Neural cell (in vitro differentiated cells): ENCODE data around the gene RNF144B. TPM values are rescaled to one million over a fixed set of nuclear protein-coding genes. Genes with fewer than 3 reads are reported as not detected.

Source experiments
- H2AFZ ChIP-seq: fragments of 200-600, 300-800 bp; sonication (generic), shearing (Covaris generic); 2 replicates; pipeline ENCODE4 v1.6.0; 2014; ENCODE audit warnings: low read depth, mild to moderate bottlenecking, antibody characterized with exemption, low read length, moderate library complexity
- H3F3A ChIP-seq: fragments of 200-600 bp; shearing (Covaris generic); 2 replicates; pipeline ENCODE4 v1.6.1; 2016; ENCODE audit warnings: mild to moderate bottlenecking, moderate library complexity, mixed read lengths, antibody characterized with exemption, low read length; ENCODE audit not compliant: insufficient read depth, poor library complexity, severe bottlenecking
- H3K27ac ChIP-seq: fragments of 200-600, 300-800 bp; sonication (generic), shearing (Covaris generic); 2 replicates; pipeline ENCODE4 v1.5.1; 2014; ENCODE audit warnings: mild to moderate bottlenecking, low read length, moderate library complexity
- H3K27me3 ChIP-seq: fragments of 300-800, 200-600 bp; sonication (generic), shearing (Covaris generic); 2 replicates; pipeline ENCODE4 v1.6.0; 2014; ENCODE audit warnings: mild to moderate bottlenecking, low read depth, low read length, moderate library complexity; ENCODE audit not compliant: insufficient read depth
- H3K36me3 ChIP-seq: fragments of 300-800, 200-600 bp; sonication (generic), shearing (Covaris generic); 2 replicates; pipeline ENCODE4 v1.5.1; 2014; ENCODE audit warnings: mild to moderate bottlenecking, antibody characterized with exemption, low read length, moderate library complexity; ENCODE audit not compliant: insufficient read depth
- H3K4me2 ChIP-seq: fragments of 300-800, 200-600 bp; sonication (generic), shearing (Covaris generic); 2 replicates; pipeline ENCODE4 v1.6.0; 2014; ENCODE audit warnings: mild to moderate bottlenecking, low read length
- H3K4me3 ChIP-seq: fragments of 300-800, 200-600 bp; sonication (generic), shearing (Covaris generic); 2 replicates; pipeline ENCODE4 v1.5.1; 2014; ENCODE audit warnings: mild to moderate bottlenecking, low read length, moderate library complexity
- H3K79me2 ChIP-seq: fragments of 200-600 bp; shearing (Covaris generic); replicated peaks from 2 replicates; pipeline ENCODE4 v1.6.0; 2014; ENCODE audit warnings: mild to moderate bottlenecking, low read length, moderate library complexity; ENCODE audit not compliant: insufficient read depth
- H3K9ac ChIP-seq: fragments of 300-800, 200-600 bp; sonication (generic), shearing (Covaris generic); 2 replicates; pipeline ENCODE4 v1.6.1; 2016; ENCODE audit warnings: mild to moderate bottlenecking, low read length, mixed read lengths
- H3K9me2 ChIP-seq: fragments of 200-600 bp; shearing (Covaris generic); 2 replicates; pipeline ENCODE4 v1.6.1; 2016; ENCODE audit warnings: mild to moderate bottlenecking, low read length, mixed read lengths; ENCODE audit not compliant: insufficient read depth
- H3K9me3 ChIP-seq: fragments of 200-600, 300-800 bp; sonication (generic), shearing (Covaris generic); 2 replicates; pipeline ENCODE4 v1.6.1; 2016; ENCODE audit warnings: mild to moderate bottlenecking, mixed run types, low read length, moderate library complexity, mixed read lengths
- H4K20me1 ChIP-seq: fragments of 200-600 bp; shearing (Covaris generic); 2 replicates; pipeline ENCODE4 v1.6.1; 2016; ENCODE audit warnings: mild to moderate bottlenecking, mixed run types; ENCODE audit not compliant: insufficient read depth
- CTCF ChIP-seq: fragments of 450-650 bp; IDR thresholded peaks from 2 replicates; pipeline ENCODE4 v1.5.1; 2014; ENCODE audit warnings: antibody characterized with exemption, mild to moderate bottlenecking, moderate library complexity; ENCODE audit not compliant: poor library complexity, severe bottlenecking
- EP300 ChIP-seq: fragments of 450-650 bp; conservative IDR thresholded peaks from 2 replicates; pipeline ENCODE4 v1.6.1; 2014; ENCODE audit warnings: antibody characterized with exemption, mild to moderate bottlenecking, moderate library complexity; ENCODE audit not compliant: poor library complexity, severe bottlenecking
- EZH2 ChIP-seq: fragments of 200-600, 300-800 bp; shearing (Covaris generic), sonication (generic); IDR thresholded peaks from 2 replicates; pipeline ENCODE4 v1.6.1; 2014; ENCODE audit warnings: antibody characterized with exemption, low read length, borderline replicate concordance, mild to moderate bottlenecking; ENCODE audit not compliant: insufficient read depth, poor library complexity, severe bottlenecking
- MXI1 ChIP-seq: fragments of 450-650 bp; conservative IDR thresholded peaks from 2 replicates; pipeline ENCODE4 v1.6.1; 2014; ENCODE audit warnings: antibody characterized with exemption, mild to moderate bottlenecking; ENCODE audit not compliant: poor library complexity, severe bottlenecking
- POLR2AphosphoS5 ChIP-seq: IDR thresholded peaks from 2 replicates; pipeline ENCODE4 v1.6.1; 2012
- RAD21 ChIP-seq: fragments of 450-650 bp; conservative IDR thresholded peaks from 2 replicates; pipeline ENCODE4 v1.6.1; 2014; ENCODE audit warnings: antibody characterized with exemption, mild to moderate bottlenecking, moderate library complexity
- REST ChIP-seq: IDR thresholded peaks from 2 replicates; pipeline ENCODE4 v1.6.1; 2012; ENCODE audit warnings: borderline replicate concordance
- SMC3 ChIP-seq: fragments of 450-650 bp; conservative IDR thresholded peaks from 2 replicates; pipeline ENCODE4 v1.6.1; 2014; ENCODE audit warnings: antibody characterized with exemption, mild to moderate bottlenecking, moderate library complexity; ENCODE audit not compliant: poor library complexity
- TAF1 ChIP-seq: IDR thresholded peaks from 2 replicates; pipeline ENCODE4 v1.6.1; 2012; ENCODE audit warnings: low read depth
- polyA plus RNA-seq: library from polyadenylated mRNA; depleted of rRNA; stranded (reverse); fragments of >200 nt; gene quantifications from 2 replicates; pipeline ENCODE4 v1.2.3, GENCODE V29; 2014

RNF144B gene
- polyA plus RNA-seq, 1 donor from 2014 or later = 0.15 TPM

- Histone ChIP-seq H3F3A (no peaks in the 10 kb centered on the region), H3K36me3 (no peaks in the 10 kb centered on the region), H3K9me2 (no peaks in the 10 kb centered on the region), H3K4me2 (no peak overlapping the region), H3K27me3 (no peaks in the 10 kb centered on the region), H3K9me3 (no peaks in the 10 kb centered on the region), H3K9ac (no peak overlapping the region), H2AFZ (no peak overlapping the region), H3K79me2 (no peaks in the 10 kb centered on the region), H4K20me1 (no peaks in the 10 kb centered on the region), H3K4me3 (no peak overlapping the region), H3K27ac (no peak overlapping the region)
- TF ChIP-seq REST (no peak), POLR2AphosphoS5 (no peak), TAF1 (no peak), RAD21 (no peak), SMC3 (no peak), MXI1 (no peak), EZH2 (no peak)
Observed at GRCh38 chr6:18445228-18445627, 58.1 kb downstream of the RNF144B start.

- Histone ChIP-seq H2AFZ (no peak overlapping the region), H3K4me3 (no peak overlapping the region), H3K4me2 (no peak overlapping the region), H4K20me1 (no peaks in the 10 kb centered on the region), H3K27ac (no peak overlapping the region), H3K79me2 (no peaks in the 10 kb centered on the region), H3K9ac (no peak overlapping the region), H3F3A (no peaks in the 10 kb centered on the region), H3K9me2 (no peaks in the 10 kb centered on the region), H3K9me3 (no peaks in the 10 kb centered on the region), H3K36me3 (no peaks in the 10 kb centered on the region), H3K27me3 (no peaks in the 10 kb centered on the region)
- TF ChIP-seq EP300 (no peak), CTCF (no peak), RAD21 (no peak), EZH2 (no peak), MXI1 (no peak), POLR2AphosphoS5 (no peak), REST (no peak), SMC3 (no peak), TAF1 (no peak)
Observed at GRCh38 chr6:18446771-18447170, 59.6 kb downstream of the RNF144B start.
